PC-3 (cell line): Measurements from ENCODE around the gene EZR. TPM values are rescaled to one million over a fixed set of nuclear protein-coding genes. Genes with fewer than 3 reads are reported as not detected.

ENCODE experiments used
- ATAC-seq: fragments of 200-7000 bp; cut with Tn5 transposase; 2 replicates; pipeline ENCODE4 v1.9.1; 2020; ENCODE audit warnings: mild to moderate bottlenecking, moderate library complexity
- BruUV-seq: library from RNA; stranded (reverse); fragments of 400-500 nt; replicated peaks from 2 replicates; lab custom pipeline; 2021; lab: Mats Ljungman, UMichigan
- CTCF ChIA-PET: fragments of 300-600 bp; sonication (Branson Sonifier 250); formaldehyde crosslinking; loops from one replicate; lab custom pipeline; 2022; ENCODE audit warnings: antibody characterized with exemption; lab: Charles Lee
- POLR2A ChIA-PET: fragments of 300-600 bp; sonication (Branson Sonifier 250); formaldehyde crosslinking; loops from one replicate; lab custom pipeline; 2022; ENCODE audit warnings: antibody characterized with exemption; ENCODE audit not compliant: unreplicated experiment; lab: Charles Lee
- DNase-seq: peaks from one replicate; pipeline ENCODE4 v3.0.0-alpha.2; 2015
- H2AFZ ChIP-seq: fragments of 300-600 bp; sonication (generic); 2 replicates; pipeline ENCODE4 v1.6.0; 2016; ENCODE audit warnings: antibody characterized with exemption, low read length
- H3F3A ChIP-seq: fragments of 300-600 bp; sonication (generic); one replicate; pipeline ENCODE4 v1.6.0; 2017; ENCODE audit warnings: antibody characterized with exemption, low read length, control low read depth, mild to moderate bottlenecking; ENCODE audit not compliant: unreplicated experiment
- H3K27ac ChIP-seq: fragments of 300-600 bp; sonication (generic); 2 replicates; pipeline ENCODE4 v1.5.1; 2016; ENCODE audit warnings: mild to moderate bottlenecking, low read length
- H3K27me3 ChIP-seq: fragments of 300-600 bp; sonication (generic); 2 replicates; pipeline ENCODE4 v1.6.1; 2016; ENCODE audit warnings: low read length, mixed read lengths
- H3K36me3 ChIP-seq: fragments of 300-600 bp; sonication (generic); 2 replicates; pipeline ENCODE4 v1.6.1; 2016; ENCODE audit warnings: low read depth, mixed run types, low read length, mixed read lengths
- H3K4me1 ChIP-seq: fragments of 300-600 bp; sonication (generic); 2 replicates; pipeline ENCODE4 v1.5.1; 2016; ENCODE audit warnings: low read length; ENCODE audit not compliant: insufficient read depth
- H3K4me2 ChIP-seq: fragments of 300-600 bp; sonication (generic); 2 replicates; pipeline ENCODE4 v1.6.0; 2016; ENCODE audit warnings: low read length
- H3K4me3 ChIP-seq: fragments of 300-600 bp; sonication (generic); 2 replicates; pipeline ENCODE4 v1.5.1; 2016; ENCODE audit warnings: mild to moderate bottlenecking, low read length, mixed read lengths
- H3K79me2 ChIP-seq: fragments of 300-600 bp; sonication (generic); 2 replicates; pipeline ENCODE4 v1.6.1; 2017; ENCODE audit warnings: low read length, mixed read lengths
- H3K9ac ChIP-seq: fragments of 300-600 bp; sonication (generic); 2 replicates; pipeline ENCODE4 v1.6.0; 2016; ENCODE audit warnings: mild to moderate bottlenecking, low read length
- H3K9me2 ChIP-seq: fragments of 300-600 bp; sonication (generic); replicated peaks from 2 replicates; pipeline ENCODE4 v1.6.1; 2016; ENCODE audit warnings: mixed run types, low read length, mixed read lengths
- H3K9me3 ChIP-seq: fragments of 300-600 bp; sonication (generic); 2 replicates; pipeline ENCODE4 v1.6.1; 2016; ENCODE audit warnings: low read length, mixed read lengths
- H4K20me1 ChIP-seq: fragments of 300-600 bp; sonication (generic); 2 replicates; pipeline ENCODE4 v1.6.1; 2016; ENCODE audit warnings: low read length, mixed read lengths
- EZH2 ChIP-seq: fragments of 300-600 bp; sonication (generic); IDR thresholded peaks from one replicate; pipeline ENCODE4 v1.6.1; 2017; ENCODE audit warnings: antibody characterized with exemption, mild to moderate bottlenecking, low read length; ENCODE audit not compliant: unreplicated experiment
- EZH2phosphoT487 ChIP-seq: fragments of 300-600 bp; sonication (generic); IDR thresholded peaks from 2 replicates; pipeline ENCODE4 v1.6.1; 2018; ENCODE audit warnings: mild to moderate bottlenecking, antibody characterized with exemption, low read length, borderline replicate concordance
- intact Hi-C: fragments of 100-400 bp; cut with micrococcal nuclease; formaldehyde crosslinking; loops from 2 replicates; pipeline ENCODE4 v1.9.0; 2023
- total RNA-seq: library from RNA; depleted of rRNA; stranded (reverse); fragments of >200 nt; gene quantifications from 2 replicates; pipeline ENCODE4 v1.2.3, GENCODE V29; 2014
- TF ChIP-seq, protein P1 (sequence below): fragments of 300-600 bp; sonication (generic); conservative IDR thresholded peaks from 2 replicates; pipeline ENCODE4 v1.5.1; 2017; ENCODE audit warnings: antibody characterized with exemption, low read depth, mild to moderate bottlenecking, low read length

EZR gene
- total RNA-seq, 1 experiment from 2014 or later, result 182 TPM

- intact Hi-C loops, result loop anchor here (10.0 kb wide), 1 partner anchor 87 kb away; no protein-coding TSS in a partner anchor
- TF ChIP-seq, protein P1, sequence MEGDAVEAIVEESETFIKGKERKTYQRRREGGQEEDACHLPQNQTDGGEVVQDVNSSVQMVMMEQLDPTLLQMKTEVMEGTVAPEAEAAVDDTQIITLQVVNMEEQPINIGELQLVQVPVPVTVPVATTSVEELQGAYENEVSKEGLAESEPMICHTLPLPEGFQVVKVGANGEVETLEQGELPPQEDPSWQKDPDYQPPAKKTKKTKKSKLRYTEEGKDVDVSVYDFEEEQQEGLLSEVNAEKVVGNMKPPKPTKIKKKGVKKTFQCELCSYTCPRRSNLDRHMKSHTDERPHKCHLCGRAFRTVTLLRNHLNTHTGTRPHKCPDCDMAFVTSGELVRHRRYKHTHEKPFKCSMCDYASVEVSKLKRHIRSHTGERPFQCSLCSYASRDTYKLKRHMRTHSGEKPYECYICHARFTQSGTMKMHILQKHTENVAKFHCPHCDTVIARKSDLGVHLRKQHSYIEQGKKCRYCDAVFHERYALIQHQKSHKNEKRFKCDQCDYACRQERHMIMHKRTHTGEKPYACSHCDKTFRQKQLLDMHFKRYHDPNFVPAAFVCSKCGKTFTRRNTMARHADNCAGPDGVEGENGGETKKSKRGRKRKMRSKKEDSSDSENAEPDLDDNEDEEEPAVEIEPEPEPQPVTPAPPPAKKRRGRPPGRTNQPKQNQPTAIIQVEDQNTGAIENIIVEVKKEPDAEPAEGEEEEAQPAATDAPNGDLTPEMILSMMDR, result no peak
- TF ChIP-seq EZH2phosphoT487, result no peak
- TF ChIP-seq EZH2, result no peak
- POLR2A ChIA-PET, result no interaction called here
- H3K4me1 ChIP-seq, result no peaks in the 10 kb centered on the region
- peaks cover 76% of the 10 kb centered on the region for H4K20me1 ChIP-seq
- H2AFZ ChIP-seq, result no peak overlapping the region
- H3K27me3 ChIP-seq, result no peaks in the 10 kb centered on the region
- H3K36me3 ChIP-seq, result peaks cover 42% of the 10 kb centered on the region
- H3K9me3 ChIP-seq, result no peaks in the 10 kb centered on the region
- no peaks in the 10 kb centered on the region for H3F3A ChIP-seq
- BruUV-seq, result no TSS peak
- H3K27ac ChIP-seq, result no peak overlapping the region
- peaks cover 96% of the 10 kb centered on the region for H3K79me2 ChIP-seq
- DNase-seq (no peak), ATAC-seq (no peak)
- CTCF ChIA-PET, result no interaction called here
- H3K4me2 ChIP-seq, result no peak overlapping the region
- H3K4me3 ChIP-seq, result no peak overlapping the region
- H3K9me2 ChIP-seq, result no peaks in the 10 kb centered on the region
- H3K9ac ChIP-seq, result no peak overlapping the region
Observed at GRCh38 chr6:158791274-158791855, 27.8 kb downstream of the EZR start.

- BruUV-seq, result no TSS peak
- Histone ChIP-seq H3K4me1 (peaks cover 16% of the 10 kb centered on the region), H3K9me2 (no peaks in the 10 kb centered on the region), H3K36me3 (peaks cover 51% of the 10 kb centered on the region), H2AFZ (no peak overlapping the region), H3K4me3 (no peak overlapping the region), H3K4me2 (no peak overlapping the region), H3K27me3 (no peaks in the 10 kb centered on the region), H3K9ac (no peak overlapping the region), H3K79me2 (peaks cover 83% of the 10 kb centered on the region), H3F3A (peaks cover under 1% of the 10 kb centered on the region), H4K20me1 (peaks cover 63% of the 10 kb centered on the region), H3K27ac (no peak overlapping the region), H3K9me3 (no peaks in the 10 kb centered on the region)
- ATAC-seq (no peak), DNase-seq (no peak)
- intact Hi-C loops, result no loop called here
- TF ChIP-seq EZH2phosphoT487 (no peak), EZH2 (no peak)
- TF ChIP-seq, protein P1, result no peak
- ChIA-PET CTCF (no interaction called here), POLR2A (interaction anchor here (0.6 kb wide), 1 partner anchor 30 kb away, joined by 3 read pairs; the partner anchor contains the start of gene EZR)
Observed at GRCh38 chr6:158789115-158789917, 29.9 kb downstream of the EZR start.

DNA sequence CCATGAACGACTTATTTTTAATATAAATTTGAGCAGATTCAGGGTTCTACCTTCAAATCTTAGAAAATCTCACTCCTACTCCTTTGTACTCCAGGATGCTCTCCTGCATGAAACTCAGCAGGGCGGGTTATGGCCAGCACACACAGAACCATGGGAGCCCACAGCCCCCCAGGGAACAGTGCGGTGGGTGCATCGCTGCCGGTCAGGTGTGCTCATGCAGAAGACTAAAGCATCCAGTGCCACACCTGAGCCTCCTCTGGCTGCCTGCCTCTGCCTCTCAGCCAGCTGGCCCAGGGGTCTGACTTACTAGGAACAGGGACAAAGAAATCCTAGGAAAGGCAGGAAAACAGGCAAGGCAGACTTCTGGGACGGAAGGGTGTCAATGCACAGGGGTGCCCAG lies 31.8 kb downstream of the EZR start:
- Histone ChIP-seq H3K9ac (no peak overlapping the region), H3K79me2 (peaks cover 82% of the 10 kb centered on the region), H4K20me1 (peaks cover 45% of the 10 kb centered on the region), H3K36me3 (peaks cover 68% of the 10 kb centered on the region), H3F3A (peaks cover 6% of the 10 kb centered on the region), H3K9me2 (no peaks in the 10 kb centered on the region), H3K9me3 (no peaks in the 10 kb centered on the region), H3K4me2 (no peak overlapping the region), H2AFZ (no peak overlapping the region), H3K27me3 (no peaks in the 10 kb centered on the region), H3K4me1 (peaks cover 26% of the 10 kb centered on the region), H3K4me3 (no peak overlapping the region), H3K27ac (no peak overlapping the region)
- no peak for ATAC-seq
- POLR2A ChIA-PET, result no interaction called here
- TF ChIP-seq, protein P1, result no peak
- no peak for TF ChIP-seq EZH2
- TF ChIP-seq EZH2phosphoT487, result no peak
- CTCF ChIA-PET, result no interaction called here
- no TSS peak for BruUV-seq
- DNase-seq, result no peak
- intact Hi-C loops, result no loop called here
